ENCODE results near the gene MRC1.

DNA sequence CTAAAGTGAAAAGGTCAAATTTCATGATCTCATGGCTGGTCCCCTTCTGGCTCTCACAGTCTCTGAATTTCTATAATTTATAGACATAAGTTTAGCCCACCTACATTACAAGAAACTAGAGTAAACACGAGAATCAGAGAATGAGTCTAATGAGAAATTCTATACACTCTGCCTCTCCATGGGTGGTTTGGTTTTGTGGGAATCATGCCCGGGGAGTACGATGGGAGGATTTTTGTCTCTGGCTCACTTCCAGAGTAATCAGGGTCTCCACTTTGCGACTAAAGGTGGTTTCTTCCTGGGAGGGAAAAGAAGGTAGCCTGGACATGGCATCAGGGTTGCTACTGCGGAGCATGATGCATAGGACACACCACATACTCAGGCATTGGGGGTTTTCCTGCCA, 69.7 kb downstream of the MRC1 start:
- TF ChIP-seq CTCF (IDR thresholded peaks at IDR 0.05) (no peak), POLR2A (IDR thresholded peaks at IDR 0.05) (no peak)

Data from lower leg skin (tissue), 3 donors.